ENCODE results near the gene MAP4K3.

DNA sequence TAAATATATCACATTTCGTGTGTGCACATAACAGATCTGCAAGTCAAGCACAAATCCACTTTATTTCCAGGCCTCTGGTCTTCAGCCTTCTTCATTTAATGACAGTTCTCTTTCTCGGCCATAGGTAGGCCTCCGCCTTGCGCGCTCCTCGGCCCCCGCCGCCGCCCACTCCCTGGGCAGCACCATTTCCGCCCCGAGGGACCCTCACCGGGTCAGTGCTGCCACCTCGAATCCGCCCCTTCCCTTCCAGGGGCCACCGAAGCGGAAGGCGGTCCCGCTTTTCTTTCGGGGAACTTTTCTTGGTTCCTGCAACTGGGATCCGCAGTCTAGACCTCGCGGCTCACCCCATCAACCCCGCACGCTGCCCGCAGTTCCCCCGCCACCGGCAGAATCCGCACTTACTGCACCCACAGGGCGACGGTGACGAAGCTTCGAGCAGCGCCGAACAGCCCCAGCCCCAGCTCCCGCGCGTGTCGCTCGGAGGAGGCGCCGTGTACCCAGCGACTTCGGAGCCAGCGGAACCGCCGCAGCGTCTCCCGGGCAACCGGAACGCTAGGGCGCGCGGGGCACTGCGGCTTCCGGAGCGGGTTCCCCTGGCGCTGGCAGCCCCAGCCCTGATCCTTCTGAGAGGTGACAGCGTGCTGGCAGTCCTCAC lies 193.5 kb downstream of the MAP4K3 start, which contains the start of gene CDKL4:
- TF ChIP-seq, protein P1, sequence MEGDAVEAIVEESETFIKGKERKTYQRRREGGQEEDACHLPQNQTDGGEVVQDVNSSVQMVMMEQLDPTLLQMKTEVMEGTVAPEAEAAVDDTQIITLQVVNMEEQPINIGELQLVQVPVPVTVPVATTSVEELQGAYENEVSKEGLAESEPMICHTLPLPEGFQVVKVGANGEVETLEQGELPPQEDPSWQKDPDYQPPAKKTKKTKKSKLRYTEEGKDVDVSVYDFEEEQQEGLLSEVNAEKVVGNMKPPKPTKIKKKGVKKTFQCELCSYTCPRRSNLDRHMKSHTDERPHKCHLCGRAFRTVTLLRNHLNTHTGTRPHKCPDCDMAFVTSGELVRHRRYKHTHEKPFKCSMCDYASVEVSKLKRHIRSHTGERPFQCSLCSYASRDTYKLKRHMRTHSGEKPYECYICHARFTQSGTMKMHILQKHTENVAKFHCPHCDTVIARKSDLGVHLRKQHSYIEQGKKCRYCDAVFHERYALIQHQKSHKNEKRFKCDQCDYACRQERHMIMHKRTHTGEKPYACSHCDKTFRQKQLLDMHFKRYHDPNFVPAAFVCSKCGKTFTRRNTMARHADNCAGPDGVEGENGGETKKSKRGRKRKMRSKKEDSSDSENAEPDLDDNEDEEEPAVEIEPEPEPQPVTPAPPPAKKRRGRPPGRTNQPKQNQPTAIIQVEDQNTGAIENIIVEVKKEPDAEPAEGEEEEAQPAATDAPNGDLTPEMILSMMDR (IDR thresholded peaks at IDR 0.05) = no peak
- no peak for TF ChIP-seq POLR2A (IDR thresholded peaks at IDR 0.05)

Measured in thyroid gland (tissue), 4 donors.